Subcutaneous abdominal adipose tissue (tissue), 5 donors: ENCODE data around the gene FMO5.
"Not testable (repeated sequence)": the region's sequence is repeated elsewhere in the genome, so short reads cannot be mapped to it uniquely, and the experiment has no call there.

Source experiments
- H3K27ac ChIP-seq: one replicate; pipeline ENCODE4 v1.7.0; 2013; ENCODE audit warnings: low read depth, mild to moderate bottlenecking, inconsistent platforms, low read length, moderate library complexity
- H3K27me3 ChIP-seq, 5 donors: one replicate each; pipeline ENCODE4 v1.7.0; 2013; ENCODE audit warnings: low read length in 5 of 5, inconsistent platforms in 1 of 5; ENCODE audit not compliant: control insufficient read depth in 5 of 5, insufficient read depth in 4 of 5
- H3K36me3 ChIP-seq, 5 donors: one replicate each; pipeline ENCODE4 v1.7.0; 2013; ENCODE audit warnings: low read length in 5 of 5; ENCODE audit not compliant: control insufficient read depth in 5 of 5, insufficient read depth in 5 of 5
- H3K4me1 ChIP-seq, 5 donors: one replicate each; pipeline ENCODE4 v1.7.0; 2013; ENCODE audit warnings: low read length in 5 of 5, mild to moderate bottlenecking in 3 of 5, moderate library complexity in 1 of 5; ENCODE audit not compliant: control insufficient read depth in 5 of 5, insufficient read depth in 5 of 5
- H3K4me3 ChIP-seq, 5 donors: one replicate each; pipeline ENCODE4 v1.7.0; 2013; ENCODE audit warnings: low read length in 5 of 5, low read depth in 1 of 5
- H3K9ac ChIP-seq, 5 donors: one replicate each; pipeline ENCODE4 v1.7.0; 2013; ENCODE audit warnings: low read length in 5 of 5, mild to moderate bottlenecking in 4 of 5, moderate library complexity in 3 of 5
- H3K9me3 ChIP-seq, 5 donors: one replicate each; pipeline ENCODE4 v1.7.0; 2013; ENCODE audit warnings: low read length in 5 of 5; ENCODE audit not compliant: control insufficient read depth in 5 of 5
- donor health status: healthy.
- donor health status: healthy.
- donor health status: healthy.
- donor health status: healthy.
- donor health status: healthy.

The FMO5 gene

DNA sequence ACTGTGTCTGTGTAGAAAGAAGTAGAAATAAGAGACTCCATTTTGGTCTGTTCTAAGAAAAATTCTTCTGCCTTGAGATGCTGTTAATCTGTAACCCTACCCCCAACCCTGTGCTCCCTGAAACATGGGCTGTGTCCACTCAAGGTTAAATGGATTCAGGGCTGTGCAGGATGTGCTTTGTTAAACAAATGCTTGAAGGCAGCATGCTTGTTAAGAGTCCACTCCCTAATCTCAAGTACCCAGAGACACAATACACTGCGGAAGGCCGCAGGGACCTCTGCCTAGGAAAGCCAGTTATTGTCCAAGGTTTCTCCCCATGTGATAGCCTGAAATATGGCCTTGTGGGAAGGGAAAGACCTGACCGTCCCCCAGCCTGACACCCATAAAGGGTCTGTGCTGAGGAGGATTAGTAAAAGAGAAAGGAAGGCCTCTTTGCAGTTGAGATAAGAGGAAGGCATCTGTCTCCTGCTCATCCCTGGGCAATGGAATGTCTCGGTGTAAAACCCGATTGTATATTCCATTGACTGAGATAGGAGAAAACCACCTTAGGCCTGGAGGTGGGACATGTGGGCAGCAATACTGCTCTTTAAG is 15.1 kb upstream of the FMO5 start:
- H3K27ac ChIP-seq, H3K9me3 ChIP-seq, H3K9ac ChIP-seq, H3K27me3 ChIP-seq, H3K4me3 ChIP-seq, H3K36me3 ChIP-seq: not testable (repeated sequence)
- peaks cover 2 to 25% (median 16%) of the 10 kb centered on the region in 5 donors for H3K4me1 ChIP-seq

GRCh38 chr1:147238925-147239820 is 14.0 kb upstream of the FMO5 start:
- H3K27me3 ChIP-seq, result no peaks in the 10 kb centered on the region
- no peaks in the 10 kb centered on the region for H3K36me3 ChIP-seq
- no peak overlapping the region for H3K9ac ChIP-seq
- H3K9me3 ChIP-seq, result no peaks in the 10 kb centered on the region
- H3K27ac ChIP-seq, result no peak overlapping the region
- H3K4me3 ChIP-seq, result no peak overlapping the region
- peaks cover 2 to 25% (median 16%) of the 10 kb centered on the region in 5 donors for H3K4me1 ChIP-seq

- Histone ChIP-seq H3K4me1 (peaks cover 2 to 16% (median 8%) of the 10 kb centered on the region in 5 donors), H3K27ac (no peak overlapping the region), H3K9ac (no peak overlapping the region), H3K27me3 (no peaks in the 10 kb centered on the region), H3K9me3 (no peaks in the 10 kb centered on the region), H3K36me3 (no peaks in the 10 kb centered on the region), H3K4me3 (no peak overlapping the region)
Observed at GRCh38 chr1:147238053-147238902, 13.1 kb upstream of the FMO5 start.

- no peaks in the 10 kb centered on the region for H3K36me3 ChIP-seq
- H3K9me3 ChIP-seq, result no peaks in the 10 kb centered on the region
- H3K4me3 ChIP-seq, result no peak overlapping the region
- H3K27me3 ChIP-seq, result no peaks in the 10 kb centered on the region
- H3K9ac ChIP-seq, result no peak overlapping the region
- H3K4me1 ChIP-seq, result peaks cover under 1 to 14% (median 4%) of the 10 kb centered on the region in 5 donors
- no peak overlapping the region for H3K27ac ChIP-seq
Observed at GRCh38 chr1:147236959-147237791, 12.0 kb upstream of the FMO5 start.

DNA sequence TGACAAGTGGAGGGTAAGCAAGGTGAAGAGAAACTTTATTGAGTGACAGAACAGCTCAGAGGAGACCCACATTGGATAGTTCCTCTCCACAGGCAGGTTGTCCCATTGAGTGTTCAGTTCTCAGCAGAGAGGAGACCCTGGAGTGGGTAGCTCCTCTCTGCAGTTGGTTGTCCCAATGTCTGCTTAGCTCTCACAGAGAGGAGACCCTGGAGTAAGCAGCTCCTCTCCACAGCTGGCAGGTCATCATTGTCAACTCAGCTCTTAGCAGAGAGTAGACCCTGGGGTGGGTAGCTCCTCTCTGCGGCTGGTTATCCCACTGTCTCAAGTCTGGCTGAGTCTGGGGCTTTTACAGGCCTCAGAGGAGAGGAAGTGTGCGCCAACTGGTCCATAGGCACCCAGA is 11.3 kb upstream of the FMO5 start:
- no peaks in the 10 kb centered on the region for H3K36me3 ChIP-seq
- H3K4me3 ChIP-seq, result no peak overlapping the region
- no peaks in the 10 kb centered on the region for H3K9me3 ChIP-seq
- H3K4me1 ChIP-seq, result peaks cover 0 to 10% (median 0%) of the 10 kb centered on the region in 5 donors
- no peak overlapping the region for H3K27ac ChIP-seq
- no peaks in the 10 kb centered on the region for H3K27me3 ChIP-seq
- H3K9ac ChIP-seq, result no peak overlapping the region

DNA sequence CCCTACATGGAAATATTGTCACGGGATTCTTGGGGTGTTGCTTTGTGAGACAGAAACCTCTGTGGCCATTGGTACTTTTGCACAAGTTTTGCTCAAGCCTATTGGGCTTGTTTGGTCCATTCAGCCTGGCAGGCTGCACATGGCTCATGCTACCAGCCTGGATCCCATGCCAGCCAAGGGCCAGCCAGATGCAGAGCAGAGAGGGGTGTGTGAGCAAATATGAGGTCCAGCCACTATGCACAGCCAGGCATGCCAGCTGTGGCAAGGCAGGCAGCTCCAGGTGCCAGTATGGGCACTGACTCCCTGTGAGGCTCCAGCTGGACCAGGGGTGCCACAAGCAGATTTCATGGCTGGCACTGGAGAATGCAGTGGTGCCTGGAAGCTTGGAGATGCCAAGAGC is 10.7 kb upstream of the FMO5 start:
- Histone ChIP-seq H3K27me3 (no peaks in the 10 kb centered on the region), H3K9me3 (no peaks in the 10 kb centered on the region), H3K4me3 (no peak overlapping the region), H3K4me1 (peaks cover 0 to 10% (median 0%) of the 10 kb centered on the region in 5 donors), H3K27ac (no peak overlapping the region), H3K36me3 (no peaks in the 10 kb centered on the region), H3K9ac (no peak overlapping the region)

- not testable (repeated sequence) for H3K4me1 ChIP-seq, H3K9me3 ChIP-seq, H3K36me3 ChIP-seq, H3K27me3 ChIP-seq, H3K4me3 ChIP-seq, H3K9ac ChIP-seq, H3K27ac ChIP-seq
Observed at GRCh38 chr1:147233903-147234302, 8.8 kb upstream of the FMO5 start.

GRCh38 chr1:147231032-147231431 is 5.9 kb upstream of the FMO5 start:
- H3K9me3 ChIP-seq, H3K4me3 ChIP-seq, H3K9ac ChIP-seq, H3K27ac ChIP-seq, H3K36me3 ChIP-seq, H3K4me1 ChIP-seq, H3K27me3 ChIP-seq: not testable (repeated sequence)

- H3K27ac ChIP-seq, result no peak overlapping the region
- peaks cover 0 to 5% (median 0%) of the 10 kb centered on the region in 5 donors for H3K36me3 ChIP-seq
- no peak overlapping the region for H3K4me3 ChIP-seq
- H3K4me1 ChIP-seq, result peaks cover 0 to 8% (median 7%) of the 10 kb centered on the region in 5 donors
- H3K27me3 ChIP-seq, result no peaks in the 10 kb centered on the region
- H3K9ac ChIP-seq, result no peak overlapping the region
- H3K9me3 ChIP-seq, result no peaks in the 10 kb centered on the region
Observed at GRCh38 chr1:147223740-147224615, 1.2 kb downstream of the FMO5 start.
